Activated naive CD8-positive, alpha-beta T cell treated with anti-CD3 and anti-CD28 coated beads, Interleukin-2, amount 50 U/mL, for 24 hours (primary cell): Measurements from ENCODE around the gene HOXA2.

Experiments used
- ATAC-seq: fragments of 150-1000 bp; cut with Tn5 transposase; one replicate; pipeline ENCODE4 v1.10.0; 2021
- DNase-seq: peaks from one replicate; pipeline ENCODE4 v3.0.0; 2021
- H3K27ac Mint-ChIP-seq: one replicate; pipeline ENCODE4 v1.8.0; 2021; ENCODE audit warnings: mild to moderate bottlenecking, mixed read lengths
- H3K27me3 Mint-ChIP-seq: one replicate; pipeline ENCODE4 v1.8.0; 2021; ENCODE audit warnings: mixed read lengths
- H3K36me3 Mint-ChIP-seq: one replicate; pipeline ENCODE4 v1.8.0; 2021; ENCODE audit warnings: low read depth, mixed read lengths
- H3K4me1 Mint-ChIP-seq: one replicate; pipeline ENCODE4 v1.8.0; 2021; ENCODE audit warnings: mixed read lengths
- H3K4me3 Mint-ChIP-seq: one replicate; pipeline ENCODE4 v1.8.0; 2021; ENCODE audit warnings: mild to moderate bottlenecking, moderate library complexity, mixed read lengths
- H3K9me3 Mint-ChIP-seq: one replicate; pipeline ENCODE4 v1.8.0; 2021; ENCODE audit warnings: mixed read lengths

Gene HOXA2

GRCh38 chr7:27112361-27112760, 9.9 kb upstream of the HOXA2 start:
- no peak overlapping the region for H3K4me3 Mint-ChIP-seq
- no peak for ATAC-seq

GRCh38 chr7:27111751-27112277, 9.3 kb upstream of the HOXA2 start:
- ATAC-seq (no peak), DNase-seq (no peak)
- no peaks in the 10 kb centered on the region for H3K4me1 Mint-ChIP-seq

More at GRCh38 chr7:27112361-27112760, 9.9 kb upstream of the HOXA2 start:
- H3K27me3 Mint-ChIP-seq, result peaks cover 4% of the 10 kb centered on the region
- no peaks in the 10 kb centered on the region for H3K4me1 Mint-ChIP-seq
- no peaks in the 10 kb centered on the region for H3K9me3 Mint-ChIP-seq
- H3K27ac Mint-ChIP-seq, result no peak overlapping the region
- no peak for DNase-seq
- H3K36me3 Mint-ChIP-seq, result no peaks in the 10 kb centered on the region

GRCh38 chr7:27111042-27111750, 8.7 kb upstream of the HOXA2 start:
- Mint-ChIP-seq H3K27ac (no peak overlapping the region), H3K4me1 (no peaks in the 10 kb centered on the region)
- no peak for ATAC-seq

More at GRCh38 chr7:27111751-27112277, 9.3 kb upstream of the HOXA2 start:
- H3K27me3 Mint-ChIP-seq, result peaks cover 4% of the 10 kb centered on the region
- H3K27ac Mint-ChIP-seq, result no peak overlapping the region
- no peaks in the 10 kb centered on the region for H3K9me3 Mint-ChIP-seq
- no peaks in the 10 kb centered on the region for H3K36me3 Mint-ChIP-seq
- no peak overlapping the region for H3K4me3 Mint-ChIP-seq

GRCh38 chr7:27110186-27111031, 7.9 kb upstream of the HOXA2 start:
- no peaks in the 10 kb centered on the region for H3K9me3 Mint-ChIP-seq
- no peak overlapping the region for H3K4me3 Mint-ChIP-seq
- H3K36me3 Mint-ChIP-seq, result no peaks in the 10 kb centered on the region
- H3K4me1 Mint-ChIP-seq, result no peaks in the 10 kb centered on the region
- no peak for DNase-seq
- peaks cover 6% of the 10 kb centered on the region for H3K27me3 Mint-ChIP-seq
- no peak overlapping the region for H3K27ac Mint-ChIP-seq
- no peak for ATAC-seq

More at GRCh38 chr7:27111042-27111750, 8.7 kb upstream of the HOXA2 start:
- H3K9me3 Mint-ChIP-seq, result no peaks in the 10 kb centered on the region
- no peak overlapping the region for H3K4me3 Mint-ChIP-seq
- no peaks in the 10 kb centered on the region for H3K36me3 Mint-ChIP-seq
- peaks cover 4% of the 10 kb centered on the region for H3K27me3 Mint-ChIP-seq
- DNase-seq, result no peak

GRCh38 chr7:27109466-27110185, 7.1 kb upstream of the HOXA2 start:
- H3K27me3 Mint-ChIP-seq, result peaks cover 12% of the 10 kb centered on the region
- no peaks in the 10 kb centered on the region for H3K36me3 Mint-ChIP-seq
- no peak for ATAC-seq
- H3K4me1 Mint-ChIP-seq, result no peaks in the 10 kb centered on the region
- H3K4me3 Mint-ChIP-seq, result no peak overlapping the region
- H3K9me3 Mint-ChIP-seq, result no peaks in the 10 kb centered on the region
- DNase-seq, result no peak
- no peak overlapping the region for H3K27ac Mint-ChIP-seq

- Mint-ChIP-seq H3K4me3 (no peak overlapping the region), H3K27me3 (peaks cover 20% of the 10 kb centered on the region), H3K27ac (no peak overlapping the region), H3K9me3 (no peaks in the 10 kb centered on the region), H3K36me3 (no peaks in the 10 kb centered on the region), H3K4me1 (no peaks in the 10 kb centered on the region)
- no peak for DNase-seq
- no peak for ATAC-seq
These were observed 6.1 kb upstream of the HOXA2 start for GRCh38 chr7:27108390-27109127.

GRCh38 chr7:27107391-27108381, 5.2 kb upstream of the HOXA2 start:
- H3K4me3 Mint-ChIP-seq, result no peak overlapping the region
- ATAC-seq (no peak), DNase-seq (no peak)
- H3K27ac Mint-ChIP-seq, result no peak overlapping the region
- peaks cover 4% of the 10 kb centered on the region for H3K4me1 Mint-ChIP-seq
- peaks cover 29% of the 10 kb centered on the region for H3K27me3 Mint-ChIP-seq
- H3K36me3 Mint-ChIP-seq, result no peaks in the 10 kb centered on the region
- no peaks in the 10 kb centered on the region for H3K9me3 Mint-ChIP-seq

- Mint-ChIP-seq H3K4me1 (peaks cover 9% of the 10 kb centered on the region), H3K36me3 (no peaks in the 10 kb centered on the region), H3K4me3 (no peak overlapping the region), H3K27me3 (peaks cover 35% of the 10 kb centered on the region), H3K27ac (no peak overlapping the region), H3K9me3 (no peaks in the 10 kb centered on the region)
- ATAC-seq, result no peak
- DNase-seq, result no peak
These were observed 4.4 kb upstream of the HOXA2 start for GRCh38 chr7:27106901-27107240.

GRCh38 chr7:27106181-27106900, 3.9 kb upstream of the HOXA2 start:
- H3K4me1 Mint-ChIP-seq, result peaks cover 9% of the 10 kb centered on the region
- no peaks in the 10 kb centered on the region for H3K9me3 Mint-ChIP-seq
- no peak overlapping the region for H3K4me3 Mint-ChIP-seq
- DNase-seq, result no peak
- ATAC-seq, result no peak
- H3K36me3 Mint-ChIP-seq, result no peaks in the 10 kb centered on the region
- H3K27ac Mint-ChIP-seq, result no peak overlapping the region
- peaks cover 37% of the 10 kb centered on the region for H3K27me3 Mint-ChIP-seq

- Mint-ChIP-seq H3K4me1 (peaks cover 9% of the 10 kb centered on the region), H3K27me3 (peaks cover 46% of the 10 kb centered on the region), H3K9me3 (no peaks in the 10 kb centered on the region), H3K4me3 (no peak overlapping the region), H3K36me3 (peaks cover 5% of the 10 kb centered on the region), H3K27ac (no peak overlapping the region)
- no peak for DNase-seq
- no peak for ATAC-seq
These were observed 3.0 kb upstream of the HOXA2 start for GRCh38 chr7:27105301-27106031.

- no peak overlapping the region for H3K4me3 Mint-ChIP-seq
- peaks cover 54% of the 10 kb centered on the region for H3K27me3 Mint-ChIP-seq
- peaks cover 9% of the 10 kb centered on the region for H3K4me1 Mint-ChIP-seq
- DNase-seq (no peak), ATAC-seq (no peak)
- no peak overlapping the region for H3K27ac Mint-ChIP-seq
- H3K9me3 Mint-ChIP-seq, result no peaks in the 10 kb centered on the region
- H3K36me3 Mint-ChIP-seq, result peaks cover 6% of the 10 kb centered on the region
These were observed 2.0 kb upstream of the HOXA2 start for GRCh38 chr7:27104341-27105058.
